Brain microvascular endothelial cell (primary cell): ENCODE measurements around the gene TGFBR1.
A peak's percentile ranks its signal among the peaks of the same experiment; 100 is the strongest.

Experiments
- DNase-seq: peaks from one replicate; pipeline ENCODE4 v3.0.0-alpha.2; 2020
- H3K27ac ChIP-seq: fragments of 250-450 bp; sonication (Bioruptor Pico); 2 replicates; pipeline ENCODE4 v1.5.1; 2020; ENCODE audit warnings: mild to moderate bottlenecking, moderate library complexity
- H3K27me3 ChIP-seq: fragments of 250-450 bp; sonication (Bioruptor Pico); replicated peaks from 2 replicates; pipeline ENCODE4 v1.5.1; 2020; ENCODE audit warnings: mild to moderate bottlenecking
- H3K36me3 ChIP-seq: fragments of 250-450 bp; sonication (Bioruptor Pico); replicated peaks from 2 replicates; pipeline ENCODE4 v1.5.1; 2020; ENCODE audit warnings: mild to moderate bottlenecking
- H3K4me3 ChIP-seq: 2 replicates; pipeline ENCODE4 v1.5.1; 2011; ENCODE audit warnings: low read depth, mild to moderate bottlenecking, control low read depth, low read length, moderate library complexity
- in situ Hi-C: cut with HindIII; loops from 2 replicates; pipeline ENCODE4 v1.10.0; 2017; ENCODE audit warnings: low sequenced_read_pairs, low pct_ligation_motif_present
- TF ChIP-seq, protein P1 (sequence below): IDR thresholded peaks from 2 replicates; pipeline ENCODE4 v1.5.1; 2011; ENCODE audit warnings: low read depth, mild to moderate bottlenecking, moderate library complexity, low read length, control low read depth, inconsistent platforms; ENCODE audit errors: missing control alignments

TGFBR1 gene

DNA sequence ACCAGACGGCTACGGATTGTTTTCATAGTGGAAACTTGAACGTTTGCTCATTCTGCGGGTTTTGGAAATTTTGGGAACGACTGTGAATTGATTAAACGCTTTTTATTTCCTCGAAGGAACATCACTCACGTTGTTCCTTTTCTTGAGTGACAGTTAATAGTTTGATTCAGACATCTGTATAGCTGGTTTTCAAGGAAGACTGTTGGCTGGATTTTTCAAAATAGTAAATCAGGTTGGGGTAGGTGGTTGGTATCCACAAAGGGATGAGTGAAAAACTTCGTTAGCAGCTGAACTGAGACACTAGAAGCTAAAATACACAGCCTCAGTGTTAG lies 1.1 kb downstream of the TGFBR1 start:
- TF ChIP-seq, protein P1, sequence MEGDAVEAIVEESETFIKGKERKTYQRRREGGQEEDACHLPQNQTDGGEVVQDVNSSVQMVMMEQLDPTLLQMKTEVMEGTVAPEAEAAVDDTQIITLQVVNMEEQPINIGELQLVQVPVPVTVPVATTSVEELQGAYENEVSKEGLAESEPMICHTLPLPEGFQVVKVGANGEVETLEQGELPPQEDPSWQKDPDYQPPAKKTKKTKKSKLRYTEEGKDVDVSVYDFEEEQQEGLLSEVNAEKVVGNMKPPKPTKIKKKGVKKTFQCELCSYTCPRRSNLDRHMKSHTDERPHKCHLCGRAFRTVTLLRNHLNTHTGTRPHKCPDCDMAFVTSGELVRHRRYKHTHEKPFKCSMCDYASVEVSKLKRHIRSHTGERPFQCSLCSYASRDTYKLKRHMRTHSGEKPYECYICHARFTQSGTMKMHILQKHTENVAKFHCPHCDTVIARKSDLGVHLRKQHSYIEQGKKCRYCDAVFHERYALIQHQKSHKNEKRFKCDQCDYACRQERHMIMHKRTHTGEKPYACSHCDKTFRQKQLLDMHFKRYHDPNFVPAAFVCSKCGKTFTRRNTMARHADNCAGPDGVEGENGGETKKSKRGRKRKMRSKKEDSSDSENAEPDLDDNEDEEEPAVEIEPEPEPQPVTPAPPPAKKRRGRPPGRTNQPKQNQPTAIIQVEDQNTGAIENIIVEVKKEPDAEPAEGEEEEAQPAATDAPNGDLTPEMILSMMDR: no peak
- H3K36me3 ChIP-seq: no peaks in the 10 kb centered on the region
- peak overlapping the region; percentile 67 for H3K4me3 ChIP-seq
- no peaks in the 10 kb centered on the region for H3K27me3 ChIP-seq
- peak overlapping the region; percentile 95 for H3K27ac ChIP-seq
- no peak for DNase-seq
- in situ Hi-C loops: no loop called here

DNA sequence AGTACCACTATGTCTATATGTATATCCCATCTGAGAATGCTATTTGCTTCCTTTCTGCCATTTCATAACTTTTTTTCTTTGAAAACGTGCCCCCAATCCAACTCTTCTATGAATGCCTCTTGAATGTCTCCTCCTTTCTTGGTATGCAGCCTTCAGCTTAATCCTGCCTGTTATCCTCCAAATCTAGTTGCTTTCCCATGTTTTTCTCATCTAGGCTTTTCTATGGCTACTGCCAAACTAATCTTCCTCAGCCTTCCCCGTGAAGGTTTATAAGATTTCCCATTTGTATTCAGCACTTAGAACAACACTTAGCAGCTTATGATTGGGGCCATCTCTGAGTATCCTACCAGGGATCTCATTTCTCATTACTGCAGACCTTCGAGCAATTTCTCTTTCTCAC lies 2.5 kb downstream of the TGFBR1 start:
- Histone ChIP-seq H3K27me3 (no peaks in the 10 kb centered on the region), H3K4me3 (no peak overlapping the region)
- in situ Hi-C loops: no loop called here

DNA sequence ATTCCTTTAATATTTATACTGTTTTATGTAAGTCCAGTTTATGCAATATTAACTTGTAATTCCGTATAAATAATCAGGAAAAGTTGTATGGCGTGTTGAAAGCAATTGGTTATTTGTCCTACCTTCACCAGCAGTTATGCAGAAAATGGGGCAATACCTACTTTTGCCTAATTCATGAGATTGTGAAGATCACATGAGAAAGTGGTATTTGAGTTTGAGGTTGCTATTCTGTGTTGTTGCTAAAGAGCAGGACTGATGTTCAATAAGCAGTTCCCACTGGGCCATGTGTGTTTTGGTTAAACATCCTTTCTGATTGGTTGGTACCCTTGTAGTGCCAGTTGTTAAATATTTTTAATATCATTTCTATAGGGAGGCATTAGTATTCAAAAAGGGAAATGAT lies 3.2 kb downstream of the TGFBR1 start:
- no peak for DNase-seq
- Histone ChIP-seq H3K36me3 (no peaks in the 10 kb centered on the region), H3K4me3 (no peak overlapping the region), H3K27ac (no peak overlapping the region), H3K27me3 (no peaks in the 10 kb centered on the region)
- TF ChIP-seq, protein P1: no peak
- in situ Hi-C loops: no loop called here

More for the DNA sequence above, 2.5 kb downstream of the TGFBR1 start:
- Histone ChIP-seq H3K27ac (no peak overlapping the region), H3K36me3 (no peaks in the 10 kb centered on the region)
- TF ChIP-seq, protein P1: no peak
- no peak for DNase-seq

DNA sequence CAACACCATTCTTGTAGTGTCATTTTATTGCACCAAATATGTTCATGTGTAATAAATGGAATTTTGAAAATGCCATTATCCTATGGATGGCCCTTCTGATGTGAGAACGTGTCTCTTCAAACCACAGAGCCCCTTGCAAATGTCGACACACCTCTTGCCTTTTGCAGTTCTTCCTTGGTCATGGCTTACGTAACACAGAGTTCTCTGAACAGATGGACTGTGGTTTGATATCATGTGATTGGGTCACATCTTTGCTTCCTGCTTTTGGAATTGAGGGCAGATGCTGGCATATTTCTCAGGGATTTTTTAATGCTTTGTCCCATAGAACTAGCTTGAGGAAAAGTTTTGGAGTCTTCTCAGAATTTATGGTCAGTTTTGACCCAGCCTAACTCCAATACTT lies 4.6 kb downstream of the TGFBR1 start:
- DNase-seq: no peak
- no peaks in the 10 kb centered on the region for H3K36me3 ChIP-seq
- TF ChIP-seq, protein P1: no peak
- H3K27me3 ChIP-seq: no peaks in the 10 kb centered on the region
- in situ Hi-C loops: no loop called here
- no peak overlapping the region for H3K4me3 ChIP-seq
- no peak overlapping the region for H3K27ac ChIP-seq

DNA sequence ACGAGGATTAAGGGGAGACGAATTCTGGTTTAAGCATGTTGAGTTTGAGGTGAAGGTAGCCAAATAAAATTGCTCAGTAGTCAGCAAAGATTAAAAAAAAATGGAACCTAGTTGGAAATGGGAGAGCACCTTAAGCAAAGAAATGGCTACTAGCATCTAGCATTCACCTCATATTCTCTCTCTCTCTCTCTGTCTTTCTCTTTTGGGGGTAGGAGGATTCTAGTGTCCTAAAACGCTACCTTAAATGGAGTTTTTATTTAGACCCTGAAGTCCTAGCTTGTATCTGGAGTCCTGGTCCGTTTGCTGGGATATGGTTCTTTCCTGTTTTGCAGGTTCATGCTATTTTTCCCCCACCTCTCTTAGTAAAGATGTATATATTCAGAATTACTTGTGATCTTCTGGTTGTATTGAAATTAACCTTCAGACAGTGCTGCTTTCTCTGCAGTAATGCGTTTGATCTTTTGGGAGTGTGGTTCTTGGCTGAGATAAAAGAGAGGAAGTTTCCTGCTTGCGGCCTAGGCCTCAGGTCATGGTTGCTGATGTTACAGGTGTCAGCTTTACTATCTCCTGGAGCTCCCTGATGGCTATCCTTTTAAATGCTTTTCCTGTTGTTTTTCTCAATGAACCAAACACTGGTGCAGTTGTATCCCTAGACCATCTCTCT lies 8.0 kb downstream of the TGFBR1 start:
- DNase-seq: no peak
- in situ Hi-C loops: no loop called here
- no peak overlapping the region for H3K4me3 ChIP-seq
- TF ChIP-seq, protein P1: no peak
- no peaks in the 10 kb centered on the region for H3K27me3 ChIP-seq
- no peak overlapping the region for H3K27ac ChIP-seq
- no peaks in the 10 kb centered on the region for H3K36me3 ChIP-seq

DNA sequence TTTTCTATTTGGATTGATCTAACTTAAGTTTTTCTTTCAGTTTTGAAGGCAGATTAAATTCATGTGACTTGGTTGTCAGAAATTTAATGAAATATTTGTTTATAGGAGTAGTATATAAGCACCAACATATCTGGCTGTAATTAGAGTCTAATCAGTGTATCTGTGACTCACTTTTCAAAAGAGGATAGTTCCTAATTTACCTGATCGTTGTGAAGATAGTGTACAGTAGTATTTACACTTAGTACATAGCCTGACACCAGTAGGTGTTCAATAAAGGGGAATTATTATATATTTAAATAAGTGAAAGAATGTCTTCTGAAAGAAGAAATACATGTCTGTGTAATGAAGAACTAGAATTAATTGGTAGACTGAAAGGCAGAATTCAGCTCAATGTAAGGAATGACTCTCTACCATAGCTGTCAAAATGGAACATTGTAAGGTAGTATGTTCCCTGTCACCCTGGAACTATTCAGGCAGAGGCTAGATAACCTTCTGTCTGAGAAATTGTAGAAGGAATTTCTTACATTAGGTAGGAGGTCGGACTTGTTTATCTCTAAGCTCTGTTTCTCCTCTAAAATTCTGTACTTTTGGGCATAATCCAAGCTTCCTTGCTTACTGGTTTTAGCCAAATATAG lies 8.6 kb downstream of the TGFBR1 start:
- no peaks in the 10 kb centered on the region for H3K27me3 ChIP-seq
- in situ Hi-C loops: no loop called here
- H3K4me3 ChIP-seq: no peak overlapping the region
- TF ChIP-seq, protein P1: no peak
- no peak overlapping the region for H3K27ac ChIP-seq
- DNase-seq: no peak
- no peaks in the 10 kb centered on the region for H3K36me3 ChIP-seq
